ENCODE data around the gene AMZ2.
"Not testable (repeated sequence)": the region's sequence is repeated elsewhere in the genome, so short reads cannot be mapped to it uniquely, and the experiment has no call there.

AMZ2 gene

GRCh38 chr17:68220786-68221185, 27.1 kb upstream of the AMZ2 start:
- DNase-seq: not testable (repeated sequence)

GRCh38 chr17:68221786-68222185, 26.1 kb upstream of the AMZ2 start:
- no peak for DNase-seq

DNA sequence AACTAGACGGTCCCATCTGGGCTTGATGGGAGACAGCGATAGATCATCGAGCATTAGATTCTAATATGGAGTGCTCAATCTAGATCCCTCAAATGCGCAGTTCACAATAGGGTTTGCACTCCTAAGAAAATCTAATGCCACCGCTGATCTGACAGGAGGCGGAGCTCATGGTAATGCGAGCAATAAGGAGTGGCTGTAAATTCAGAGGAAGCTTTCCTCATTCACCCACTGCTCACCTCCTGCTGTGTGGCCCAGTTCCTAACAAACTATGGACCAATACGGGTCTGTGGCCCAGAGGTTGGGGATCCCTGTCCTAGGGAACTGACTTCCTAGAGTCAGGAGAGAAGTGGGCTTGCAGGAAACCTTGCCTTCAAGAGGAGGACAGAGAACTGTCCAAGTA, 25.2 kb upstream of the AMZ2 start:
- DNase-seq: no peak

DNA sequence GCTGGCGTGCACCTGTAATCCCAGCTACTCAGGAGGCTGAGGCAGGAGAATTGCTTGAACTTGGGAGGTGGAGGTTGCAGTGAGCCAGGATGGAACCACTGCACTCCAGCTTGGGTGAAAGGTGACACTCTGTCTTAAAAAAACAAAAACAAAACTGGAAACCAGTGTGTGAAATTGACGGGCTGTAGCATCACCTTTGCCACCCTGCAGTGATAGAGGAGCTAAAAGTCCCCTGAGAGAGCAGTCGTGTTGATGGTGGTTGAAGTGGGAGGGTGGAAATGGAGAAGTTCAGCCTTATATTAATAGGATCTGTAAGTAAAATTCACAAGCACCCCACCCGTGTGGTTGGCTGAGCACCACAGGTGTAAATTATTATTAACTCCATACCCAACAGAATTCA, 22.8 kb upstream of the AMZ2 start:
- not testable (repeated sequence) for DNase-seq

DNA sequence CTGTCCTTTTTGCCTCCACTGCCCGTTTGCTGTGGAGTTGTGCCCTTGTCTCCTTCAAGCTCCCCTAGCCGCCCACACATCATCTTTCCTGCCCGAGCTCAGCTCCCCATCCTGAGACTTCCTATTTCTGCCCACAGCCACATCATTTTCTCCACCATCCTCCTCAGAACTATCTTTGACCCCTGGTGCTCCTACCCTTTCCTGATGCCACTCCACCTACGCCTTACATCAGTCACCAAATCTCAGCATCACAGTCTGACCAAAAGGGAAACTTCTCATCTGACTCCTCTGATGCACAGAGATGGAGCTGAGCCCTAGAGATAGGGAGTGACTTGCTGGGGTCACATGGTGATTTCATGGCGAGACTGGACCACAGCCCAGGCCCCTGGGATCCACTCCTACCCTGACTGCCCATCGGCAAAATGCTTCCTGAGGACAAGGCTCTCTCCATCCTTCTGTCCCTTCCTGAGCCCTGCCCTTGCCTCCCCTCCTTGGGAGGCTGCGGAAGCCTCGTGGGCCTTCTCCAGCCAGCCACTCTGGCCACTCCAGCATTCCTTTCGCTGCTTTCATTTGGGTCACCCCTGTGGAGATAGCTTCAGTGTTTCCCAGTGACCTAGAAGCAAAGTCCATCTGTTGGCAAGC, 19.7 kb upstream of the AMZ2 start:
- not testable (repeated sequence) for DNase-seq

DNA sequence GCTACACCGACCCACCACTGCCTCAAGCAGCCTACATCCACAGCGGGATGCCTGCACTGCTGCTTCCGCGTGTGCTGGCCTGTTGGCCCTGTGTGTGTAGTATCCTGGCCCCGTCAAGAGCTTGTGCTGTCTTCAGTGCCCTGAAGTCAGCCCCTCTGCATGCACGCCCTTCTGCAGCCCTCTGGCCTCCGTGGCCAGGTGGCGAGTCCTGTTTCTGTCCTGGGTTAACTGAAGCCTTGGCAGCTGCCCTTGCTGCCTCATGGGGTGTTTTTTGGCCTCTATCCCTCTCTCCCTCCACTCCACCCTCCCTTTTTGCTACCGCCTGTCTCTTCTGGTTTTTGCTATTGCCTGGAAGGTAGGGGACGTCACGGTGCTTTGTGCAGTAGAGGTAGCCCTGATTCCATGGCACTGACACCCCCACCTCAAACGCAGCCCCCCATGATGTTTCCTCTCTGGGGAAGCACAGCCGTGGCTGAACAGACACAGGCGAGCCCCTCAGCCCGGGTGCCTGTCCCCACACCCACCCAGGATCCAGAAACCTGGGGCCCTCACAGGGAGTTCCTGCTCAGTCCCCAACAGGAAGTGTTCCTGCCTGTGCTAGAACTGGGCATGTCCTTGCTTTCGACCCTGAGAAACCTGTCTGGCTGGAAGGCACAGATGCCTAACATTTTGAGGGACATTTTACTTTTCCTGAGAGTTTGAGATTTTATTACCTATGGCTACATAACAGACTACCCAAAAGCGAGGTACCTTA, 18.8 kb upstream of the AMZ2 start:
- no peak for DNase-seq

DNA sequence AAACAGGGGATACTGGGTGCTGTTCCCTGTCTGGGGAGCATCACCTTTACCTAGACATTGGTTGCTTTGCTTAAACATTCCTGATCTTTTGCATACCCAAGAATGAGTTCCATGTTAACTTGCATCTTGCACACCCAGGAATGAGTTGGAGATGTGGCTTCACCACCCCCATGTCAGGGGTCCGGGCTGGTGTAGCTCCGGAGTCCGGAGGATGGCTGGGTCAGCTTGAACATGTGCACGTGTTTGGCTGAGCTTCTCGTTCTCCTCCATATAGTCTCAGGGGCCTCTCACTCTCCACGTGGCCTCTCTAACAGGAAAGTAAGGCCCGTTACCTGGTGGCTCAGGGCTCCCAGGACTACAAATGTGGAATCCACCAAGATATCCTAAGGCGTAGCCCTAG, 18.2 kb upstream of the AMZ2 start:
- DNase-seq: no peak

GRCh38 chr17:68231131-68231530, 16.7 kb upstream of the AMZ2 start:
- DNase-seq: not testable (repeated sequence)

- DNase-seq: no peak
Observed at GRCh38 chr17:68231541-68231940, 16.3 kb upstream of the AMZ2 start.

- peak; percentile 81 for DNase-seq
Observed at GRCh38 chr17:68232741-68233140, 15.1 kb upstream of the AMZ2 start.

GRCh38 chr17:68234726-68235335, 13.0 kb upstream of the AMZ2 start:
- DNase-seq: peak; percentile 93

GRCh38 chr17:68235336-68235791, 12.5 kb upstream of the AMZ2 start:
- DNase-seq: not testable (repeated sequence)

GRCh38 chr17:68237369-68238163, 10.3 kb upstream of the AMZ2 start:
- DNase-seq: not testable (repeated sequence)

DNA sequence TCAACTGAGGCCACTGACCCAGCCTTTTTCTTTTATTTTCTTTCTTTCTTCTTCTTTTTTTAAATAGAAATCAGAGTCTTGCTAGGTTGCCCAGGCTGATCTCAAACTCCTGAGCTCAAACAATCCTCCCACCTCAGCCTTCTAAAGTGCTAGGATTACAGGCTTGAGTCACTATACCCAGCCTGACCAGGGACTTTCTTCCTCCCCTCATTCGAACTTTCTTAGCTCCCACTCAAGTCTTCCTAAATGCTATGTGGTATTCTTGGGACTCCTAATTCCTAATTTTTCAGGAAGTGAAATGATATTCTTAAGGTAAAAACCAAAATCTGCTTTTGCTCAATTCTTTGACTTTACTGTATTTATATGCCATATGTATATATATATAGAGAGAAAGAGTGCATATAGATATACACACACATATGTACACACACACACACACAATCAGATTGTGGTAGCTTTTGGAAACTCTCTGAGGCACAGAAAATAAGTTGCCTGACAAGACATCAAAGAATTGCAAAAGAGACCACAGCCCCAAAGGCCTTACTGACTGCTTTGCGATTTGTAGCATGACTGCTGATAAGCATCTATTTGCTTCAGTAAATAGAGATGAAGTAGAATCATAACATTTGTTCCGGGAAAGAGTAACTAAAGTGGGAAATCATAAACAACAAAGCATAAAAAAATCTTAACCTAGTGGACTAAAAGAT, 9.5 kb upstream of the AMZ2 start:
- DNase-seq: no peak

DNA sequence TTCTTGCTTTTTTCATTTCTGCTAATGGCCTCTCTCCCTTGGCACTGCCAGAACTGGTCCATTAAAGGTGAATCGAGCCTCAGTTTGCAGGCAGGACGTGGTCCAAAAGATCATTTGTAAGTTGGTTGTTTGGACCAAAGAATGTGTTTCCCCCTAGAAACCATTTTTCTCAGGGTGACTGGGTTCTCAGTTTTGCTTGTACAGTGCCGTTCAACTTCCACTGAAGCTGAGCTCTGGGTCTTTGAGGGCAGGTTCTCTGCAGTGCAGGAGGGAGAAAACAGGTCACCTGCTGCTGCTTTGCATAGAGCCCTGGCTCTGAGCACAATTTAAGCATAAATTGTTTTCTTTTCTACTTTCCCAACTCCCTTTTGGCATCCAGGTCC, 9.0 kb upstream of the AMZ2 start:
- no peak for DNase-seq

GRCh38 chr17:68239632-68240366, 8.0 kb upstream of the AMZ2 start:
- DNase-seq: no peak

DNA sequence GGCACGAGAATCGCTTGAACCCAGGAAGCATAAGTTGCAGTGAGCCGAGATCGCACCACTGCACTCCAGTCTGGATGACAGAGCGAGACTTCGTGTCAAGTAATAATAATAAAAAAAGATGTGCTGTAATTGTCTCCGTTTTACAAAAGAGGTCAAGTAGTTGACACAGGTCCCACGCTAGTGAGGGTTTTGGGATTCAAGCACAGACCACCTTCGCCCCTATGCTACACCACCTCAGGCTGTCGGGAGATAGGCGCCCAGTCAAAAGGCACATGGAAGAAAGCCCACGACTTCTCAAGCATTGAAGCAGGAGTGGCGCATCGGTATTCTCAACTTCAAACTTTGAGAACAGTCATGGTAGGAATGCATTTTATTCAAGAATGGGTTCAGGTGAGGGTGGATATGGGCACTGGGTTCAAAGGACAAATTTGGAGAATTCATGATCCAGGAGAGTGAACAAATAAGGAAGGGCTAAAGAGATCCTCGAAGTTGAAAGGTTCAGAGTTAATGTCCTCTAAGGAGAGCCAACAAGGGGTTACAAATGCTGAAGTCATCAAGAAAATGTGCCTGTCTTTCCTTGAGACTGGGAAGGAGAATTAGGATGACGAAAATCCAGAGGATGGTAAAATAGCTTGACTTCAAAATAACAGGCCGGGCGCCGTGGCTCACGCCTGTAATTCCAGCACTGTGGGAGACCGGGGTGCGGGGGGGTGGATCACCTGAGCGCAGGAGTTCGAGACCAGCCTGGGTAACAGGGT, 1.4 kb upstream of the AMZ2 start:
- DNase-seq: no peak

DNA sequence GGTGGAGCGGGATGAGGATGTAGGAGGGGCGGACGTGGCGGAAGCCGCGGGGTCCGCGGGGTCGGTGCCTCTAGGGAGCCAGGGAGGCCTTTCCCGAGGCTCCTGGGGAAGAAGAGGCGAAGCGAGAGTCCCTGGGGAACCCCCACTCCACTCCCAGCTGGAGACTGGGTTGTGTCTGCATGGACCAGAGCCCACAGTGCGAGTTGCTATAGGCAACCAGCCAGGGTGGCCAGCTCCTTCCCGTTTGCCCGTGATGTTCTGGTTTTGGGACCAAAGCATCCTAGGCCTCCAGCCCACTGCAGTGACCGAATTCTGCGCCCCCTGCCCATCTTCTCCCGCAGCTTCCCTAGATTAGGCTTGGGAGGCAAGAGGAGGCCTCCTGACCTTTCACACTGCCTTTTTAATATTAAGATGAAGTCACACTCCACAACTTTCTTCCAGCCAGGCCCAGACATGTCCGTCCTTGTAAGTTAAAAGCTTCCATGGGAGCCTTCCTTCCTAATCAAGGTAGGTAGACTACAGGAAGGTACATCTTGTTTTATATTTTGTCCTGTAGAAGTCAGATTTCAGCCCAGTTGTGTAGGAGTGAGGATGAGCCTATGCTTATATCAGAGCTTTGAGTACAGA, 469 bp downstream of the AMZ2 start:
- peak; percentile 37 for DNase-seq

DNA sequence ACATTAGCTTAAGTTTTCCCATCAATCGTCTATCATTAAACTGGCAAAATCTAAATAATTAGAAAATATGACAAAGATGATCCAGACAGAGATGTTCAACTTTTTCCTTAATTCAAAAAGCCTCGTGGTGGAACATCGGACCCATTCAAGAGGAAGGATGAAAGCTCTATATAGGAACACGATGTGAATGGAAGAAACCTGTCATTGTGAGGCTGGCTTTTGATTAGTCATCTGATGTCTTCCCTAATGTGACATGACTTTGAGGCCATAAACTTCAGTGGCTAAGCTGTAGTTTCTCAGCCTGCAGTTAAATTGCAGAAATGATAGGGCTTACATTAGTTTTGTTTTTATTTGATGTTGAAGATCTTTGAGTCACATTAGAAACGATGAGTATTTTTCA, 1.0 kb downstream of the AMZ2 start:
- no peak for DNase-seq

- no peak for DNase-seq
Observed at GRCh38 chr17:68249354-68249765, 1.5 kb downstream of the AMZ2 start.

DNA sequence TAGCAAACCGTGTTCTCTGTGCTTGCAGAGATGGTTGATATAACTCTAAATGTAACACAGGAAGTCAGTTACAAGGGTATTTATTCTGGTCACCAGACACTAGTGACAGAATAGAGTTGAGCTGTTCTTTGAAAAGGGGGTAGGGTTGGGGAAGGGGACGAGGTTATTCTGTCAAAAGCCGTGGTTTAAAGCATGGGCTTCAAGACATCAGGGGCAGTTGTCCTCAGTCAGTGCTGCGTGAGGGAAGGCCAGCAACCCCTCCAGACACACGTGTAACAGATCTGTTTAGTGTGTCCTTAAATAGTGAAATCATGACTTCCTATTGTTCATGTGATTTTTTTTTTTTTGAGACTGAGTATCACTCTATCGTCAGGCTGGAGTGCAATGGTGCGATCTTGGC, 5.6 kb downstream of the AMZ2 start:
- DNase-seq: not testable (repeated sequence)

Data from HCEC 1CT (cell line).